Lower lobe of right lung (tissue), 2 donors: Measurements from ENCODE around the gene TTLL1. TPM values are rescaled to one million over a fixed set of nuclear protein-coding genes. Genes with fewer than 3 reads are reported as not detected.

Source experiments
- ATAC-seq, 2 donors: fragments of 200-7000 bp; cut with Tn5 transposase; one replicate each; pipeline ENCODE4 v1.9.1; 2020 to 2022; ENCODE audit warnings: mild to moderate bottlenecking in 2 of 2, moderate library complexity in 2 of 2
- DNase-seq: peaks from one replicate; pipeline ENCODE4 v3.0.0-alpha.2; 2020
- H3K27ac ChIP-seq: fragments of 200-600 bp; one replicate; pipeline ENCODE4 v1.8.0; 2022
- H3K27me3 ChIP-seq: fragments of 200-600 bp; one replicate; pipeline ENCODE4 v1.8.0; 2022; ENCODE audit warnings: low read depth
- H3K36me3 ChIP-seq: fragments of 200-600 bp; one replicate; pipeline ENCODE4 v1.8.0; 2022; ENCODE audit warnings: mild to moderate bottlenecking
- H3K4me1 ChIP-seq: fragments of 200-600 bp; one replicate; pipeline ENCODE4 v1.8.0; 2022
- H3K4me3 ChIP-seq: fragments of 200-600 bp; one replicate; pipeline ENCODE4 v1.8.0; 2022; ENCODE audit warnings: mild to moderate bottlenecking
- H3K9me3 ChIP-seq: fragments of 200-600 bp; one replicate; pipeline ENCODE4 v1.8.0; 2022
- intact Hi-C: fragments of 100-400 bp; cut with DNase I; formaldehyde crosslinking; loops from one replicate; pipeline ENCODE4 v1.11.0; 2022
- total RNA-seq: library from RNA; stranded (reverse); fragmentation: NEBNext Ultra II Directional; extraction: Animal tissue kit (Norgen Biotek cat#: 25700); gene quantifications from one replicate; pipeline ENCODE4 v1.2.1, GENCODE V29; 2021
- TF ChIP-seq, protein P1 (sequence below): fragments of 200-600 bp; IDR thresholded peaks from one replicate; pipeline ENCODE4 v1.8.0; 2022; ENCODE audit warnings: antibody characterized with exemption, mild to moderate bottlenecking
- donor health status: DM: no; HTN: yes; CAD: no; lungs with severe emphysema.

Gene TTLL1
- total RNA-seq, 1 donor from 2014 or later: 5.4 TPM

DNA sequence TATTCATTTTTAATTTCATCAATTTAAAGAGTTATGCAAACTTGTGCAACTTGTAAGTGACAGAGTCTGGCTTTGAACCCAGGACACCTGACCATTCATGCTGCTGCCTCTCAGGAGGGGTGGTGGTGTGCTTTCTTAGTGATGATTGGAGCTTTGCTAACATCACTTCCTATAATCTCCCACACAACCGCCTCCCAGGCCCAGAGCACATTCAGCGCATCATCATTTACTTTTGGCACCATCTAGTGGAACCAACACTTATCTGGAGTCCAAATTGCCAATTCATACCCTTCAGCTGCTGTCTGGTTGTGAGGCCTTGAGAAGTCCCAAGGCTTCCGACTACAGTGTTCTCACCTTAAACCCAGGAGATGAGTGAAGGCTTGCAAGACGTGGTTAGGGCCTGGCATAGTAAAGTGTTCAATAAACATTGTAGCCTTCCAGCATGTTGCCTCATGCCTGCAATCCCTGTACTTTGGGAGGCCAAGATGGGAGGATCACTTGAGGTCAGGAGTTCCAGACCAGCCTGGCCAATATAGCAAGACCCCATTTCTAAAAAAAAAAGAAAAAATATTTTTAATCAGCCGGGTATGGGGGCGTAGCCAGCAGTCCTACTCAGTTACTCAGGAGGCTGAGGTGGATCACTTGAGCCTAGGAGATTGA is 1.1 kb upstream of the TTLL1 start:
- TF ChIP-seq, protein P1, sequence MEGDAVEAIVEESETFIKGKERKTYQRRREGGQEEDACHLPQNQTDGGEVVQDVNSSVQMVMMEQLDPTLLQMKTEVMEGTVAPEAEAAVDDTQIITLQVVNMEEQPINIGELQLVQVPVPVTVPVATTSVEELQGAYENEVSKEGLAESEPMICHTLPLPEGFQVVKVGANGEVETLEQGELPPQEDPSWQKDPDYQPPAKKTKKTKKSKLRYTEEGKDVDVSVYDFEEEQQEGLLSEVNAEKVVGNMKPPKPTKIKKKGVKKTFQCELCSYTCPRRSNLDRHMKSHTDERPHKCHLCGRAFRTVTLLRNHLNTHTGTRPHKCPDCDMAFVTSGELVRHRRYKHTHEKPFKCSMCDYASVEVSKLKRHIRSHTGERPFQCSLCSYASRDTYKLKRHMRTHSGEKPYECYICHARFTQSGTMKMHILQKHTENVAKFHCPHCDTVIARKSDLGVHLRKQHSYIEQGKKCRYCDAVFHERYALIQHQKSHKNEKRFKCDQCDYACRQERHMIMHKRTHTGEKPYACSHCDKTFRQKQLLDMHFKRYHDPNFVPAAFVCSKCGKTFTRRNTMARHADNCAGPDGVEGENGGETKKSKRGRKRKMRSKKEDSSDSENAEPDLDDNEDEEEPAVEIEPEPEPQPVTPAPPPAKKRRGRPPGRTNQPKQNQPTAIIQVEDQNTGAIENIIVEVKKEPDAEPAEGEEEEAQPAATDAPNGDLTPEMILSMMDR: peak; percentile 36
- Histone ChIP-seq H3K36me3 (no peaks in the 10 kb centered on the region), H3K4me3 (no peak overlapping the region), H3K9me3 (no peaks in the 10 kb centered on the region), H3K27ac (no peak overlapping the region), H3K27me3 (no peaks in the 10 kb centered on the region), H3K4me1 (peaks cover 9% of the 10 kb centered on the region)
- ATAC-seq (peak; percentile 56 to 57), DNase-seq (peak; percentile 62)
- intact Hi-C loops: no loop called here

DNA sequence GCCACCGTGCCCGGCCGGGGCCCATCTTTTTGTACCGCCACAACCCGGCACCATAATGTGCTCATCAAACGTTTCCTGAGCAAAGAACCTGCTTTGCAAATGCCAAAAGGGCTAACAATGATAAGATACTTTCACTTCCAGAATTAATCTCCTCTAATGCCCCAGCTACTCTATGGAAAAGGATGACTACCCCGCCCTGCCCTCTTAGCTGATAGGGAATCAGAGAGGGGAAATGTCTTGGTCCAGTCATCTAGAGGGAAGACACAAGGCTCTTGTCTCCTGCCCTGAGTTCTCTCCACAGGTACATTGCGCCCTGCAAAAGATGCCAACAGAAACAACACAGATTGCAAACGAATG is 586 bp downstream of the TTLL1 start:
- H3K4me1 ChIP-seq: peaks cover 9% of the 10 kb centered on the region
- H3K27ac ChIP-seq: peak overlapping the region; percentile 70
- H3K4me3 ChIP-seq: peak overlapping the region; percentile 80
- intact Hi-C loops: no loop called here
- TF ChIP-seq, protein P1: no peak
- no peaks in the 10 kb centered on the region for H3K27me3 ChIP-seq
- DNase-seq (no peak), ATAC-seq (no peak)
- no peaks in the 10 kb centered on the region for H3K36me3 ChIP-seq
- H3K9me3 ChIP-seq: no peaks in the 10 kb centered on the region

DNA sequence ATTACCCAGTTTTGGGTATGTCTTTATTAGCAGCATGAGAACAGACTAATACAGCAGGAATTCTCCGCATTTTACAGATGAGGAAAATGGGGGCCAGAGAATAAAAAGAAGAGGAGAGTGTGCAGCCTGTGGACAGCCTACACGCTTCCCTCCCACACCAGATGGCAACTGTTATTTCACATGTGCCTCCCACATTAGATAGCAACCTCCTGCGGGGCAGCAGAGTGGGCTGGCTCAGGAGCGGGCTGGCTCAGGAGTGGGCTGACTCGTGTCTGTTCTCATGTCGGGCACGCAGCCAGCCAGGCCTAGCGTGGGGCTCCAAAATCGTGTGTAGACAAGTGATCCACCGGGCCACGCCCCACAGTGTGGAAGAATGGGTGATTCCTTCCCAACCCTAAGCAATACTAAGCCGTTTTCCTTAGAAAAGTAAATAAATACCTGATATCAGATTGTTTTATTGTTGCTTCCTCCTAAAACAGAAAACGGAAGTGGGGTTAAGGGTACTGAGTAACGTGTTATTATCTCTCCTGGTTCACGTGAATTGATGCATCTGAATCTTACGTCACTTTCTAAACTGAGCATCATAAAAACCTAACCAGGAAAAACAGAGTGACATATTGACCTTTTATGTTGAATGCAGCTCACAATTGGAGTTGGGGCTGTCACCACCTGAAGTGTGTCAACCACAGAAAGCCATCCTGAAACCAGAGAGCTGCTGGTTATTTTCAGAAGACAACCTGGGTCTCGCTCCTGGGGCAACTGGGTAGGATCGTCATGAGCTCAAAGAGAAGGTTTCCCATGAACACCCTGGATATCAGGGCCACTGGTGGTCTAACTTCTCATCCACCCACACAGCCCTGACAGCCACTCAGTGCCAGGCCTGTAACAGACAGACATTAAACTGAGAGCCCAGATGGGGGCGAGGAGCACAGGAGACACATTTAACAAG is 3.3 kb downstream of the TTLL1 start:
- intact Hi-C loops: no loop called here
- no peak overlapping the region for H3K4me3 ChIP-seq
- H3K27me3 ChIP-seq: no peaks in the 10 kb centered on the region
- no peaks in the 10 kb centered on the region for H3K9me3 ChIP-seq
- TF ChIP-seq, protein P1: no peak
- ATAC-seq (no peak), DNase-seq (no peak)
- H3K4me1 ChIP-seq: peaks cover 9% of the 10 kb centered on the region
- H3K27ac ChIP-seq: no peak overlapping the region
- no peaks in the 10 kb centered on the region for H3K36me3 ChIP-seq

DNA sequence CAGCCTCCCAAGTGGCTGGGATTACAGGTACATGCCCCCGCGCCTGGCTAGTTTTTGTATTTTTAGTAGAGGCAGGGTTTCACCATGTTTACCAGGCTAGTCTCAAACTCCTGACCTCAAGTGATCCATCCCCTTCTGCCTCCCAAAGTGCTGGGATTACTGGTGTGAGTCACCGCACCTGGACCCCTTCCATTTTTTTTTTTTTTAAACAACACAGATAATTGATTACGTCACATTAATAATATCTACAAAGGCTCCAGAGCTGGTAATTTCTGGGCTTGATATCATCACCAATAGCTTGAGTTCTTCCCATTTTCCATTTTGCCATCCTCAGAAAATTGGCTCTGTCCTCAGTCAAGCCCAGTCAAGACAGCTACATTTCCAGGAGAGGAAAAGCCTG is 7.2 kb downstream of the TTLL1 start:
- no peaks in the 10 kb centered on the region for H3K4me1 ChIP-seq
- H3K36me3 ChIP-seq: no peaks in the 10 kb centered on the region
- ATAC-seq (no peak), DNase-seq (no peak)
- TF ChIP-seq, protein P1: no peak
- intact Hi-C loops: no loop called here
- no peak overlapping the region for H3K27ac ChIP-seq
- no peaks in the 10 kb centered on the region for H3K9me3 ChIP-seq
- no peaks in the 10 kb centered on the region for H3K27me3 ChIP-seq
- H3K4me3 ChIP-seq: no peak overlapping the region

DNA sequence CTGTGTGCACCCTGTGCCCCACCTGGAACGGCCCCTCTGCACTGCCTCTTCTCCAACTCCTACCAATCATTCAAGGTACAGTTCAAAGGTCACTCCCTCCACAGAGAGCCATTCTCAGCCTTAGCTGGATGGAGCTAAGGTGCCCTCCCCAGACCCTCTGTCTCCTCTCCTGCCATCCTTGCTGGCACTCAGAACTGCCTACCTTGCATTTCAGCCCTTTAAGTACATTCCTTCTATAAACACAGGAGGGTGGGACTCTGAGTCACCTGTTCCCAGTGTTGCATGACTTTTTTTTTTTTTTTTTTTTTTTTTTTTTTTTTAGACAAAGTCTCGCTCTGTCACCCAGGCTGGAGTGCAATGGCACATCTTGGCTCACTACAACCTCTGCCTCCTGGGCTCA is 8.6 kb downstream of the TTLL1 start:
- Histone ChIP-seq H3K9me3 (no peaks in the 10 kb centered on the region), H3K27me3 (no peaks in the 10 kb centered on the region), H3K36me3 (no peaks in the 10 kb centered on the region), H3K4me3 (no peak overlapping the region), H3K27ac (no peak overlapping the region), H3K4me1 (no peaks in the 10 kb centered on the region)
- peak; percentile 52 to 57 for ATAC-seq
- TF ChIP-seq, protein P1: no peak
- intact Hi-C loops: no loop called here
- DNase-seq: no peak
